ENCODE data around the gene TTLL4. TPM values are rescaled to one million over a fixed set of nuclear protein-coding genes. Genes with fewer than 3 reads are reported as not detected.

Gene TTLL4
- total and polyA plus RNA-seq, 9 donors, result 6.9 to 19.6 (median 17.2) TPM

DNA sequence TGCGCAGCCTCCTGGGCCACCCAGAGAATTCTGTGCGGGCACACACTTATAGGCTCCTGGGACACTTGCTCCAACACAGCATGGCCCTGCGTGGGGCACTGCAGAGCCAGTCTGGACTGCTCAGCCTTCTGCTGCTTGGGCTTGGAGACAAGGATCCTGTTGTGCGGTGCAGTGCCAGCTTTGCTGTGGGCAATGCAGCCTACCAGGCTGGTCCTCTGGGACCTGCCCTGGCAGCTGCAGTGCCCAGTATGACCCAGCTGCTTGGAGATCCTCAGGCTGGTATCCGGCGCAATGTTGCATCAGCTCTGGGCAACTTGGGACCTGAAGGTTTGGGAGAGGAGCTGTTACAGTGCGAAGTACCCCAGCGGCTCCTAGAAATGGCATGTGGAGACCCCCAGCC is 11.8 kb upstream of the TTLL4 start:
- Histone ChIP-seq H3K9me3 (no peaks in the 10 kb centered on the region), H3K27me3 (no peaks in the 10 kb centered on the region), H3K4me1 (ENCODE audit: insufficient read depth) (no peaks in the 10 kb centered on the region), H3K4me3 (no peak overlapping the region), H3K36me3 (no peaks in the 10 kb centered on the region), H3K27ac (no peak overlapping the region)
- TF ChIP-seq, protein P1, sequence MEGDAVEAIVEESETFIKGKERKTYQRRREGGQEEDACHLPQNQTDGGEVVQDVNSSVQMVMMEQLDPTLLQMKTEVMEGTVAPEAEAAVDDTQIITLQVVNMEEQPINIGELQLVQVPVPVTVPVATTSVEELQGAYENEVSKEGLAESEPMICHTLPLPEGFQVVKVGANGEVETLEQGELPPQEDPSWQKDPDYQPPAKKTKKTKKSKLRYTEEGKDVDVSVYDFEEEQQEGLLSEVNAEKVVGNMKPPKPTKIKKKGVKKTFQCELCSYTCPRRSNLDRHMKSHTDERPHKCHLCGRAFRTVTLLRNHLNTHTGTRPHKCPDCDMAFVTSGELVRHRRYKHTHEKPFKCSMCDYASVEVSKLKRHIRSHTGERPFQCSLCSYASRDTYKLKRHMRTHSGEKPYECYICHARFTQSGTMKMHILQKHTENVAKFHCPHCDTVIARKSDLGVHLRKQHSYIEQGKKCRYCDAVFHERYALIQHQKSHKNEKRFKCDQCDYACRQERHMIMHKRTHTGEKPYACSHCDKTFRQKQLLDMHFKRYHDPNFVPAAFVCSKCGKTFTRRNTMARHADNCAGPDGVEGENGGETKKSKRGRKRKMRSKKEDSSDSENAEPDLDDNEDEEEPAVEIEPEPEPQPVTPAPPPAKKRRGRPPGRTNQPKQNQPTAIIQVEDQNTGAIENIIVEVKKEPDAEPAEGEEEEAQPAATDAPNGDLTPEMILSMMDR (IDR thresholded peaks at IDR 0.05), result no peak
- TF ChIP-seq EP300 (IDR thresholded peaks at IDR 0.05), result no peak
- TF ChIP-seq POLR2A (IDR thresholded peaks at IDR 0.05), result no peak
- no peak for DNase-seq
- WGBS, 3 donors, result 92 to 97% (median 95%) methylated on average over 7 to 8 of the region's 8 CpGs
- intact Hi-C loops (cut with DNase I), result no loop called here

DNA sequence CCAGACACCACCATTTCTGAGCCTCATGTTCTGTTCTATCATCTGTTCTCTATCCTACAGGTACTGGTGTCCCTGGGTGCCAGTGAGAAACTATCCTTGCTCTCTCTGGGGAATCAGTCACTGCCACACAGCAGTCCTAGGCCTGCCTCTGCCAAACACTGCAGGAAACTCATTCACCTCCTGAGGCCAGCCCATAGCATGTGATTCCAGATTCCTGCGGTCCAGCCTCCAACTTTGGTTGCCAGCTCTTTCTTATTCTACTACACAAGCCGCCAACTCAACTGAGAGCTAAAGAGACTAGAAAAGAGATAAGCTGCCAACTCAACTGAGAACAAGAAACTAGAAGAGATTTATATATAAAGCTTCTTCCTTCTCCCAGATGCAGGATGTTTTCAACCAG is 8.8 kb upstream of the TTLL4 start:
- no peaks in the 10 kb centered on the region for H3K27me3 ChIP-seq
- H3K4me3 ChIP-seq, result no peak overlapping the region
- no peaks in the 10 kb centered on the region for H3K9me3 ChIP-seq
- H3K36me3 ChIP-seq, result no peaks in the 10 kb centered on the region
- H3K27ac ChIP-seq, result no peak overlapping the region
- intact Hi-C loops (cut with DNase I), result no loop called here
- H3K4me1 ChIP-seq (ENCODE audit: insufficient read depth), result no peaks in the 10 kb centered on the region
- DNase-seq, result no peak
- 84 to 94% (median 90%) methylated on average over 2 of the region's 2 CpGs for WGBS, 3 donors
- TF ChIP-seq, protein P1 (IDR thresholded peaks at IDR 0.05), result no peak
- no peak for TF ChIP-seq EP300 (IDR thresholded peaks at IDR 0.05)
- no peak for TF ChIP-seq POLR2A (IDR thresholded peaks at IDR 0.05)

- H3K4me1 ChIP-seq (ENCODE audit: insufficient read depth), result no peaks in the 10 kb centered on the region
- H3K36me3 ChIP-seq, result no peaks in the 10 kb centered on the region
- no peak overlapping the region for H3K4me3 ChIP-seq
- 81 to 87% (median 85%) methylated on average over 4 of the region's 4 CpGs for WGBS, 3 donors
- no peaks in the 10 kb centered on the region for H3K27me3 ChIP-seq
- TF ChIP-seq EP300 (IDR thresholded peaks at IDR 0.05) (no peak), POLR2A (IDR thresholded peaks at IDR 0.05) (no peak)
- TF ChIP-seq, protein P1 (IDR thresholded peaks at IDR 0.05), result no peak
- DNase-seq, result no peak
- H3K27ac ChIP-seq, result no peak overlapping the region
- no peaks in the 10 kb centered on the region for H3K9me3 ChIP-seq
- intact Hi-C loops (cut with DNase I), result no loop called here
These were observed 7.3 kb upstream of the TTLL4 start for GRCh38 chr2:218703341-218703740.

GRCh38 chr2:218708086-218708485 is 2.5 kb upstream of the TTLL4 start:
- Histone ChIP-seq H3K27me3 (no peaks in the 10 kb centered on the region), H3K4me1 (ENCODE audit: insufficient read depth) (no peaks in the 10 kb centered on the region), H3K4me3 (no peak overlapping the region), H3K27ac (no peak overlapping the region), H3K9me3 (no peaks in the 10 kb centered on the region), H3K36me3 (no peaks in the 10 kb centered on the region)
- DNase-seq, result no peak
- intact Hi-C loops (cut with DNase I), result no loop called here
- WGBS, 3 donors, result 94 to 95% (median 95%) methylated on average over 4 of the region's 4 CpGs
- TF ChIP-seq POLR2A (IDR thresholded peaks at IDR 0.05) (no peak), EP300 (IDR thresholded peaks at IDR 0.05) (no peak)
- TF ChIP-seq, protein P1 (IDR thresholded peaks at IDR 0.05), result no peak
